M059J (cell line): Measurements from ENCODE around the gene NDE1. TPM values are rescaled to one million over a fixed set of nuclear protein-coding genes. Genes with fewer than 3 reads are reported as not detected.
"Not testable (repeated sequence)": the region's sequence is repeated elsewhere in the genome, so short reads cannot be mapped to it uniquely, and the experiment has no call there.

Experiments
- DNase-seq: peaks from one replicate; pipeline ENCODE4 v3.0.0-alpha.2; 2012; ENCODE audit warnings: low read depth
- total RNA-seq: library from RNA; depleted of rRNA; stranded (reverse); fragments of >200 nt; shearing (Covaris generic); gene quantifications from 2 replicates; pipeline ENCODE4 v1.2.3, GENCODE V29; 2014

Gene NDE1
- total RNA-seq, 1 experiment from 2014 or later = 78.6 TPM

DNA sequence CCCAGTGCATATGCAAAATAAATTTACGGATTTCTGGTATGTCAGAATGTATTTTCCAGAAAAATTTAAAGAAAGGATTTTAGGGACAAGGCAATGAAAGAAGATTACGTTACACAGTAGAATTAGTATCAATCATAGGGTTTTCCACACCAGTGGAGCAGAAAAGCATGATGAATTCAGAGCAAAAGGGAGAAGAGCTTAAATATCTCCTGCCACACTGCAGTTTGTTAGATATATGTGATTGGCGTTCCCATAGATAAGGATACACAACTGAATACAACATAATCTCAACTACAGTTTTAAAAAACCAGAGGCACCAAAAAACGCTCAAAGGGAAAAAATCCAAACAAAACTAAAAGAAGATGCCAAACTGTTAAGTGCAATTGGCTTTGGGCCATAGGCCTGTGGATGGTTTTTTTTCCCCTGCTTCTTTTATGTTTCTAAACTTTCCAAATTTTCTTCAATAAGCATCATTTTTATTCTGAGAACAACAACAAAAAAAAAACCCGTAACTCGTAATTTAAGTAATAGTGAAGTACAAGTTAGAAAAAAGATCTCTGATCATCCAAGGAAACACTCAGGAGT lies 29.3 kb upstream of the NDE1 start:
- DNase-seq = no peak

DNA sequence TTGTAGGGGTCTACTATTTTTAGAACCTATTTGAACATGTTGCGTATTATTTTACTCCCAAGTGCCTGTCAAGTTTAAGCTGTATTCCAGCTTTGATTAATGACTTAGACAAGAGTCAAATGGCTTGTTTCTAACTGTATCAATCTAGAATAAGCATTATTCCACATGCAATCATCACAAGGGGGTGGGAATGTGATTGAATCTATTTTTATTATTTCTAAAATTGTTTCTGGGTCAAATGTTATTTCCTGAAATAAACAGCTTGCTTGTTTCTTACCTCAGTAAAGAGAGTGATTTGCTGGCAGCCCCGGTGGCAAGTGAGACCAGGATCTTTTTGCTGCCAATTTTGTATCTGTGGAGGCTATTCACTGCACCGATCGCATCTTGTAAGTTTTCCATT lies 28.6 kb upstream of the NDE1 start:
- no peak for DNase-seq

- DNase-seq = no peak
Measured at GRCh38 chr16:15621889-15622288, 28.2 kb upstream of the NDE1 start.

DNA sequence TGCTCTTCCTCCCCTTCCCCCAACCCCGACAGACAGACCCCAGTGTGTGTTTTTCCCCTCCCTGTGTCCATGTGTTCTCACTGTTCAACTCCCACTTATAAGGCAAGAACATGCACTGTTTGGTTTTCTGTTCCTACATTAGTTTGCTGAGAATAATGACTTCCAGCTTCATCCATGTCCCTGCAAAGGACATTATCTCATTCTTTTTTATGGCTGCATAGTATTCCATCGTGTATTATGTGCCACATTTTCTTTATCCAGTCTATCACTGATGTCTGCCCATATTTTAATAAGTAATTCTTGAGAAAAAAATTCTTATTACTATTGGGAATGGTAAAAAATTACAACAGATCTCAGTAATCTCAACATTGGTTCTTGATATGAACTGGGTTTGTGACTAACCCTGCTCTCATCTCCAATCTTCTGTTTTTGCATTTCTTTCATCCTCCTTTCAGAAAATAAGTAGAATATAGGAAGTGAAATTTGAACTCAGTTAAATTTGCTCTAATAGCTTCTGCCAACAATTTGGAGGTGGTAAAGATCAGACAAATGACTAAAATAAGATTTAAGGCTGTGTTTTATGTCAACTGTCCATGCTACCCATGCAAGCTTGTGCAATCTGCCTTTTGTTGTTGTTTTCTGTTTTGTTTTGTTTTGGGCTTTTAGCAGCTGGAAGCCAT lies 18.2 kb upstream of the NDE1 start:
- no peak for DNase-seq

DNA sequence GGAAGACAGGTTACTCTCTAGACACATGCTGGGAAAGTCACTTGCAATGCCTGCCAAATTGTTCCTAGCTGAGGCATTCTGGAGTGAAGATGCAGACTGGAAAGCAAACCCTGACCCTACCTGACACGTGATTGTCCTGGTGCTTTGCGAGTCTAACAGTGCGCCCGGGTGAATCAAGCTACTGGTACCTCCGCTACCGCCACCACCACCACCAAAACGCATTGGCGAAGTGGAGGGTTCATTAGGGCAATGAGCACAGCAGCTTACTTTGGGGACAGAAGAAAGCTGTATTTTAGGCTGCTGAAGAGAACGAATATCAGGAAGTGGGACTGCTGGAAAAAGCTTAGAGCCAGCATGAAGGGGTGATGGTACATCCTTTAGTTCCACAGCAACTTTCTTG lies 14.1 kb upstream of the NDE1 start:
- DNase-seq = no peak

DNA sequence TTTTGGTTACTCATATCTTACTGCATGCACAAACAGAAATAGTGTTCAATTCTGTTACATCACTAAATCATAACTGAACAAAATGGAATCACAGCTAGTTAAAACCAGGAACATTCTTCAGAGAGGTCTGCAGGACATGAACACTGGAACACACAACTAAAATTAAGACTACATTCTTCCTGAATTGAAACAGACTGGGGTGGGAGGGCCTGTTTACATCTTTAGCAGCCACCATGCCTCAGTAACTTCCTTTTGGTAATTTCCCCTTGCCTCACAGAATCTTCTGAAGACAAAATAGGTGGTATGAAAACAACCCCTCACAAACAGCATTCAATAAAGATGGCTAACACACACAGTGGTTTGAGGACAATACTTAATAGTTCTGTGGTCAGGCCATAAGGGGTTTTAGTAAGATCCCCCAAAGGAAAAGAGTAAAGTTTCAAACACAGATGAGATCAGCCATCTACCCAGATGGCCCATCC lies 13.6 kb upstream of the NDE1 start:
- no peak for DNase-seq

- no peak for DNase-seq
Measured at GRCh38 chr16:15639061-15639568, 10.9 kb upstream of the NDE1 start.

DNA sequence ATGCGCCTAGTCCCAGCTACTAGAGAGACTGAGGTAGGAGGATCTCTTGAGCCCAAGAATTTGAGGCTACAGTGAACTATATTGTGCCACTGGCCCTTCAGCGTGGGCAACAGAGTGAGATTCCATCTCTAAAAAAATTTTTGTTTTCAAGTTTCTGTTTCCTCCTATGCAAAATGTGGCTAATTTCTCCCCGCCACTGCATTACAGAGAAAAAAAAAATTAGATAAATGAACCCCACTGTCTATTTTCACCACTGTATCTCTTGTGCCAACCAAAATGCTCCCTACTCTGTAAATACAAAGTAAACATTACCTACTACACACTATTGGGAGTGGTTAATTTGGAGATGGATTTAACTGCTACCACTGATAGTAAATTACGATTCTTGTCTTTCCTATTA lies 9.1 kb upstream of the NDE1 start:
- DNase-seq = no peak

DNA sequence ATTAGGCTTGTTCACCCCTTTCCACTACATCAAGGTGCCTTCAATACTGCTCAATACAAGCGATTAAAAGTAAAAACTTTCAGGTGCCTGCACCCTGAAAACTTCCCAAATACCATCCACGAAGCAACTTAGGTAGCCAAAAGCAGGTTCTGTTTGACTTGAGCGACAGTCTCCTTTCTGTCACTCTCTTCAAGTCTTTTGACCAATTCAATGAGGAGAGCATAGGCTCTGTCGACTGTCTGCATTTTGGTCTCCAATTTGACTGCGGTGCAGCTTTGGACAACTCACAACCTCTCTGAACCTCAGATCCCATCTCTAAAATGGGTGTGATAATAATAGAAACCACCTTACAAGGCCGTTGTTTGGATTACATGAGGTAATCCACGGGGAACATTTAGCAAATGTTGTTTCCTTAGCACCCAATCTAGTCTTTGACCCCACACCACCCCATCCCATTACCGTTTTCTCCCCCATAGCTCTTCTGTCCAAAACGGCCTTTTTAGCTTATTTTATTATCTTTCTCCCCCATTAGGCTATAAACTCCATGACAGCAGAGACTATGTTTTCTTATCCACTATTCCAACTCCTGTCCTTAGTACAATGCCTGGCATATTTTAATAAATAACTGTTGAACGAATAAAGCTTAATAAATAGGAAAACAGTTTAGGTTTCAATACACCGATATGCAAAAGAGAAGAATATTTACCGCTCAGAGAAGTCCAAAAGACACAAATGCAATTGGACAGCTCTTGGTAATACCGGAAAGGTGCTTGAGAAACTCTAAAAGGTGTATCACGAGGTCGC lies 8.1 kb upstream of the NDE1 start:
- DNase-seq = no peak

- DNase-seq = peak; percentile 59
Measured at GRCh38 chr16:15642557-15643047, 7.4 kb upstream of the NDE1 start.

GRCh38 chr16:15643048-15643945 lies 6.7 kb upstream of the NDE1 start, which contains the start of gene MARF1:
Gene MARF1 (minus strand): TSS chr16:15643154. CDS start chr16:15639233, 3,921 bp downstream.
- DNase-seq = peak; percentile 94

GRCh38 chr16:15643946-15644250 lies 6.1 kb upstream of the NDE1 start:
- no peak for DNase-seq

GRCh38 chr16:15644267-15644961 lies 5.6 kb upstream of the NDE1 start:
- DNase-seq = peak; percentile 59

DNA sequence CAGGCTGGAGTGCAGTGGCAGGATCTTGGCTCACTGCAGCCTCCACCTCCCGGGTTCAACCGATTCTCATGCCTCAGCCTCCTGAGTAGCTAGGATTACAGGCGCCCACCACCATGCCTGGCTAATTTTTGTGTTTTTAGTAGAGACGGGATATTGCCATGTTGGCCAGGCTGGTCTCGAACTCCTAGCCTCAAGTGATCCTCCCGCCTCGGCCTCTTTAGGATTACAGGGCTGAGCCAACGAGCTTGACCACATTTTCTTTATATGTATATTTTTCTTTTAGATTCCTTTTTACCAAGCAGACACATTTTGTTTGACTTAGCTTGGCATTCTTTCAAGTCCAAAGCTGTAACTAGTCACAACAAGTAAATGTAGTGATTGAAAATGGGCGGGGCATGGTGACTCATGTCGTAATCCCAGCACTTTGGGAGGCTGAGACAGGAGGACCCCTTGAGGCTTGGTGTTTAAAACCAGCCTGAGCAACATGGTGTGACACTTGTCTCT lies 5.0 kb upstream of the NDE1 start:
- peak; percentile 96 for DNase-seq

DNA sequence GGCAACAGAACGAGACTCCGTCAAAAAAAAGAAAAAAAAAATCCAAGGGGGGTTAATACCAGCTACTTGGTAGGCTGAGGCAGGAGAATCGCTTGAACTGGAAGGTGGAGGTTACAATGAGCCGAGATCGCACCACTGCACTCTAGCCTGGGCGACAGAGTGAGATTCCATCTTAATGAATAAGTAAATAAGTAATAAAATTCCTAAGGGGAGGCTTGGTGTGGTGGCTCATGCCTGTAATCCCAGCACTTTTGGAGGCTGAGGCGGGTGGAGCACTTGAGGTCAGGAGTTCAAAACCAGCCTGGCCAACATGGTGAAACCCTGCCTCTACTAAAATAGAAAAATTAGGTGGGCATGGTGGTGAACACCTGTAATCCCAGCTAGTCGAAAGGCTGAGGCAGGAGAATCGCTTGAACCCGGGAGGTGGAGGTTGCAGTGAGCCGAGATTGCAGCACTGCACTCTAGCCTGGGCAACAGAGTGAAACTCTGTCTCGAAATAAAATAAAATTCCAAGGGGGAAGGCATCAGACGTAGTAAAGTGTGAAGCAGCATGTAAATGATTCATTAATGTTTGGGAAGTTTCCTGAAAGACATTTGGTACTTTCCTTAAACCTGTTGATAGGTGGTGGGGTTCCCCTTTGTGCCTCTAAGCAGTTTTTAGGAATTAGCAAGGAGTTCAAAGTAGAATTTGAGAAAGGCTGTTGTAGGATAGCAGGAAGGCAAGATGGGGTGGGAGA lies 3.3 kb upstream of the NDE1 start:
- not testable (repeated sequence) for DNase-seq

GRCh38 chr16:15647294-15648014 lies 2.6 kb upstream of the NDE1 start:
- DNase-seq = no peak

GRCh38 chr16:15648135-15648730 lies 1.8 kb upstream of the NDE1 start:
- DNase-seq = no peak

GRCh38 chr16:15649311-15649710 lies 734 bp upstream of the NDE1 start:
- not testable (repeated sequence) for DNase-seq

DNA sequence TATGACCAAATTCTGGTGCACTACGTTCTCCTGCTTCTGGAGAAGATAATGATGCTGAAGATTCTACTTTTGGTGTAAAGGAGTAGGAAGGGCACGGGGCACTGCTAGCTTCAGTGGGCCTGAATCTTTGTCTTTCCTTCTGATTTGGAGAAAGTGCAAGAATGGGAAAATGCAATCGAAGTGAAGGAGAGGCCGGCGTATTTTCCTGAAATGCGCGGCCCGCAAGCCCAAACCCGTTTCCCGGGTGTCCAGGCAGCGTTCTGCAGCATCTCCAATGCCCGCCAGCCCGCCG lies 372 bp upstream of the NDE1 start:
- DNase-seq = no peak
